Activated CD8-positive, alpha-beta memory T cell treated with anti-CD3 and anti-CD28 coated beads, Interleukin-2, amount 10 ng/mL, durations not matched to agents 7 days and 5 days (primary cell): ENCODE results near the gene VPS9D1. TPM values are rescaled to one million over a fixed set of nuclear protein-coding genes. Genes with fewer than 3 reads are reported as not detected.

ENCODE experiments used
- total RNA-seq, 2 experiments: library from RNA; stranded (reverse); gene quantifications; one replicate each; pipeline ENCODE4 v1.2.3, GENCODE V29; 2021

VPS9D1 gene
- total RNA-seq, 2 experiments from 2014 or later, result 3.6 to 4.6 TPM

Other genes starting within 250 kb of the VPS9D1 start
- 100 to 1,000 TPM; 184 to 235 TPM for gene ANKRD11, start 230.3 kb downstream of the VPS9D1 start, total RNA-seq
- 100 to 1,000 TPM in 1 of 2 experiments, 10 to 100 TPM in 1; 92.1 to 110 TPM for gene SPG7, start 212.5 kb downstream of the VPS9D1 start, total RNA-seq
- 1,000 to 10,000 TPM; 2,153 to 2,209 TPM for gene RPL13, start 160.2 kb downstream of the VPS9D1 start, total RNA-seq
- 1 to 10 TPM in 1 of 2 experiments, under 1 TPM in 1; 0.38 to 3.1 TPM for gene CPNE7, start 145.1 kb downstream of the VPS9D1 start, total RNA-seq
- gene DPEP1, start 107.3 kb downstream of the VPS9D1 start, total RNA-seq, result not detected
- 100 to 1,000 TPM in 1 of 2 experiments, 10 to 100 TPM in 1; 86.5 to 106 TPM for gene CHMP1A, start 63.2 kb downstream of the VPS9D1 start, total RNA-seq
- gene SPATA33, start 63.1 kb downstream of the VPS9D1 start, total RNA-seq, result 10 to 100 TPM; 14.5 to 17.4 TPM
- gene CDK10, start 34.2 kb downstream of the VPS9D1 start, total RNA-seq, result 10 to 100 TPM; 80.5 to 94.2 TPM
- gene SPATA2L, start 19.2 kb downstream of the VPS9D1 start, total RNA-seq, result 1 to 10 TPM; 5.8 to 7.4 TPM
- 10 to 100 TPM; 38.0 to 58.1 TPM for gene ZNF276, start 639 bp upstream of the VPS9D1 start, total RNA-seq
- gene FANCA, start 95.7 kb upstream of the VPS9D1 start, total RNA-seq, result 100 to 1,000 TPM; 135 to 202 TPM
- under 1 TPM; 0.44 to 0.80 TPM for gene SPIRE2, start 107.6 kb upstream of the VPS9D1 start, total RNA-seq
- 100 to 1,000 TPM; 181 to 216 TPM for gene TCF25, start 152.7 kb upstream of the VPS9D1 start, total RNA-seq
- gene MC1R, start 198.0 kb upstream of the VPS9D1 start, total RNA-seq, result 1 to 10 TPM; 2.6 to 4.1 TPM
- gene TUBB3, start 202.4 kb upstream of the VPS9D1 start, total RNA-seq, result 1 to 10 TPM; 3.6 to 5.0 TPM
- gene DEF8, start 227.9 kb upstream of the VPS9D1 start, total RNA-seq, result 10 to 100 TPM; 26.7 to 27.7 TPM